ENCODE measurements around the gene ADRA1B.

GRCh38 chr5:159874263-159874662 is 42.0 kb upstream of the ADRA1B start:
- TF ChIP-seq CTCF (IDR thresholded peaks at IDR 0.05; ENCODE audit: insufficient read depth, low read length, poor library complexity, severe bottlenecking), result no peak
- no peak for TF ChIP-seq EZH2phosphoT487 (conservative IDR thresholded peaks at IDR 0.05; ENCODE audit: low read length)

All from SU-DHL-6 (cell line).